ENCODE measurements around the gene LTB4R. TPM values are rescaled to one million over a fixed set of nuclear protein-coding genes. Genes with fewer than 3 reads are reported as not detected.

The LTB4R gene
- total RNA-seq, 4 donors from 2014 or later: 3.7 to 19.5 (median 5.6) TPM

GRCh38 chr14:24343795-24344660 lies 32.7 kb downstream of the LTB4R start:
- Histone ChIP-seq H3K4me3 (no peak overlapping the region), H3K27ac (no peak overlapping the region), H3K27me3 (no peaks in the 10 kb centered on the region), H3K9me3 (no peaks in the 10 kb centered on the region), H3K4me1 (no peaks in the 10 kb centered on the region), H3K36me3 (no peaks in the 10 kb centered on the region)
- intact Hi-C loops (cut with DNase I; ENCODE audit: low total_unique reads): no loop called here
- DNase-seq: no peak
- TF ChIP-seq POLR2A (IDR thresholded peaks at IDR 0.05) (no peak), CTCF (IDR thresholded peaks at IDR 0.05) (no peak)

GRCh38 chr14:24347134-24347533 lies 35.8 kb downstream of the LTB4R start:
- Histone ChIP-seq H3K27me3 (no peaks in the 10 kb centered on the region), H3K36me3 (no peaks in the 10 kb centered on the region), H3K4me1 (no peaks in the 10 kb centered on the region), H3K27ac (no peak overlapping the region), H3K4me3 (no peak overlapping the region), H3K9me3 (no peaks in the 10 kb centered on the region)
- DNase-seq: no peak
- TF ChIP-seq CTCF (IDR thresholded peaks at IDR 0.05) (no peak), POLR2A (IDR thresholded peaks at IDR 0.05) (no peak)
- intact Hi-C loops (cut with DNase I; ENCODE audit: low total_unique reads): no loop called here

- Histone ChIP-seq H3K9me3 (no peaks in the 10 kb centered on the region), H3K27ac (no peak overlapping the region), H3K36me3 (no peaks in the 10 kb centered on the region), H3K27me3 (no peaks in the 10 kb centered on the region), H3K4me3 (no peak overlapping the region), H3K4me1 (no peaks in the 10 kb centered on the region)
- no peak for TF ChIP-seq CTCF (IDR thresholded peaks at IDR 0.05)
- no peak for TF ChIP-seq POLR2A (IDR thresholded peaks at IDR 0.05)
- intact Hi-C loops (cut with DNase I; ENCODE audit: low total_unique reads): no loop called here
- no peak for DNase-seq
Observed at GRCh38 chr14:24348186-24348585, 36.9 kb downstream of the LTB4R start.

GRCh38 chr14:24349742-24350141 lies 38.4 kb downstream of the LTB4R start:
- intact Hi-C loops (cut with DNase I; ENCODE audit: low total_unique reads): no loop called here
- no peaks in the 10 kb centered on the region for H3K9me3 ChIP-seq
- H3K4me3 ChIP-seq: no peak overlapping the region
- H3K27me3 ChIP-seq: no peaks in the 10 kb centered on the region
- H3K4me1 ChIP-seq: no peaks in the 10 kb centered on the region
- no peaks in the 10 kb centered on the region for H3K36me3 ChIP-seq
- no peak for DNase-seq
- no peak for TF ChIP-seq POLR2A (IDR thresholded peaks at IDR 0.05)
- TF ChIP-seq CTCF (IDR thresholded peaks at IDR 0.05): no peak
- no peak overlapping the region for H3K27ac ChIP-seq

- H3K36me3 ChIP-seq: no peaks in the 10 kb centered on the region
- H3K4me1 ChIP-seq: no peaks in the 10 kb centered on the region
- TF ChIP-seq CTCF (IDR thresholded peaks at IDR 0.05) (no peak), POLR2A (IDR thresholded peaks at IDR 0.05) (no peak)
- intact Hi-C loops (cut with DNase I; ENCODE audit: low total_unique reads): no loop called here
- H3K27me3 ChIP-seq: no peaks in the 10 kb centered on the region
- DNase-seq: no peak
- no peak overlapping the region for H3K27ac ChIP-seq
- no peaks in the 10 kb centered on the region for H3K9me3 ChIP-seq
- H3K4me3 ChIP-seq: no peak overlapping the region
Observed at GRCh38 chr14:24351517-24351916, 40.2 kb downstream of the LTB4R start.
